ENCODE measurements around the gene FOXF2. TPM values are rescaled to one million over a fixed set of nuclear protein-coding genes. Genes with fewer than 3 reads are reported as not detected.

The FOXF2 gene
- total and polyA plus RNA-seq, 2 of the 13 experiments (the other 11 are each of a cell fraction or from before 2014, with no cell fraction given) = not detected

- no peak overlapping the region for H2AFZ ChIP-seq (ENCODE audit: low read length)
- H3K9me3 ChIP-seq (ENCODE audit: low read length) = no peaks in the 10 kb centered on the region
- no peaks in the 10 kb centered on the region for H3K79me2 ChIP-seq (ENCODE audit: insufficient read depth, low read length)
- intact Hi-C loops (cut with micrococcal nuclease; ENCODE audit: unreplicated experiment) (no loop called here), in situ Hi-C loops (cut with HindIII; ENCODE audit: extremely low pct_ligation_motif_present, low pct_unique_long_range_greater_than_20kb) (no loop called here)
- peaks cover 4% of the 10 kb centered on the region for H4K20me1 ChIP-seq (ENCODE audit: insufficient read depth, low read length)
- H3K4me3 ChIP-seq (replicated peaks in 1 of 3; ENCODE audit: insufficient read depth in 1 of 3, low read depth in 2 of 3, low read length in 3 of 3) = peak overlapping the region in 2 of 3 experiments; percentile 8 to 59; a peak in 1 of 6 replicates
- DNase-seq (ENCODE audit: low spot score) = no peak
- peaks cover 47 to 93% of the 10 kb centered on the region in 2 experiments for H3K27me3 ChIP-seq (ENCODE audit: control insufficient read depth in 1 of 2, insufficient read depth in 2 of 2, low read length in 2 of 2)
- FAIRE-seq = no peak
- no peak overlapping the region for H3K9ac ChIP-seq (ENCODE audit: insufficient read depth, low read depth, low read length)
- peak overlapping the region; percentile 55 for H3K4me2 ChIP-seq (ENCODE audit: low read depth, low read length)
- no peaks in the 10 kb centered on the region for H3K36me3 ChIP-seq (replicated peaks in 1 of 2; ENCODE audit: control insufficient read depth in 1 of 2, insufficient read depth in 2 of 2, low read length in 2 of 2)
- TF ChIP-seq ZNF768 (CRISPR knock-in tag; IDR thresholded peaks at IDR 0.05) (0 out of 2 replicates have a peak, but pooled peaks have one; percentile 36), EZH2 (conservative IDR thresholded peaks at IDR 0.05; ENCODE audit: low read depth, low read length) (peak; percentile 100), TAF1 (CRISPR knock-in tag; IDR thresholded peaks at IDR 0.05) (no peak), MTF2 (CRISPR knock-in tag; IDR thresholded peaks at IDR 0.05; ENCODE audit: borderline replicate concordance) (0 out of 2 replicates have a peak, but pooled peaks have one; percentile 64), REST (IDR thresholded peaks at IDR 0.05; ENCODE audit: borderline replicate concordance in 1 of 2, low read depth in 1 of 2, low read length in 2 of 2) (no peak), TARDBP (CRISPR knock-in tag; IDR thresholded peaks at IDR 0.05) (no peak), HNRNPLL (IDR thresholded peaks at IDR 0.05; ENCODE audit: low read depth, low read length, poor library complexity, severe bottlenecking) (peak; percentile 24), GABPB1 (CRISPR knock-in tag; IDR thresholded peaks at IDR 0.05) (peak; percentile 6; the same call in 1 of the 2 replicates), HNRNPL (IDR thresholded peaks at IDR 0.05; ENCODE audit: low read depth, low read length) (no peak)
- TF ChIP-seq, protein P1, sequence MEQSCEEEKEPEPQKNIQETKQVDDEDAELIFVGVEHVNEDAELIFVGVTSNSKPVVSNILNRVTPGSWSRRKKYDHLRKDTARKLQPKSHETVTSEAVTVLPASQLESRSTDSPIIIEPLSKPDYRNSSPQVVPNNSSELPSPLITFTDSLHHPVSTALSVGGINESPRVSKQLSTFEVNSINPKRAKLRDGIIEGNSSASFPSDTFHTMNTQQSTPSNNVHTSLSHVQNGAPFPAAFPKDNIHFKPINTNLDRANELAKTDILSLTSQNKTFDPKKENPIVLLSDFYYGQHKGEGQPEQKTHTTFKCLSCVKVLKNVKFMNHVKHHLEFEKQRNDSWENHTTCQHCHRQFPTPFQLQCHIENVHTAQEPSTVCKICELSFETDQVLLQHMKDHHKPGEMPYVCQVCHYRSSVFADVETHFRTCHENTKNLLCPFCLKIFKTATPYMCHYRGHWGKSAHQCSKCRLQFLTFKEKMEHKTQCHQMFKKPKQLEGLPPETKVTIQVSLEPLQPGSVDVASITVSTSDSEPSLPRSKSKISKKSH (CRISPR knock-in tag; IDR thresholded peaks at IDR 0.05; ENCODE audit: borderline replicate concordance) = peak; percentile 34; the same call in 1 of the 2 replicates
- TF ChIP-seq, protein P2, sequence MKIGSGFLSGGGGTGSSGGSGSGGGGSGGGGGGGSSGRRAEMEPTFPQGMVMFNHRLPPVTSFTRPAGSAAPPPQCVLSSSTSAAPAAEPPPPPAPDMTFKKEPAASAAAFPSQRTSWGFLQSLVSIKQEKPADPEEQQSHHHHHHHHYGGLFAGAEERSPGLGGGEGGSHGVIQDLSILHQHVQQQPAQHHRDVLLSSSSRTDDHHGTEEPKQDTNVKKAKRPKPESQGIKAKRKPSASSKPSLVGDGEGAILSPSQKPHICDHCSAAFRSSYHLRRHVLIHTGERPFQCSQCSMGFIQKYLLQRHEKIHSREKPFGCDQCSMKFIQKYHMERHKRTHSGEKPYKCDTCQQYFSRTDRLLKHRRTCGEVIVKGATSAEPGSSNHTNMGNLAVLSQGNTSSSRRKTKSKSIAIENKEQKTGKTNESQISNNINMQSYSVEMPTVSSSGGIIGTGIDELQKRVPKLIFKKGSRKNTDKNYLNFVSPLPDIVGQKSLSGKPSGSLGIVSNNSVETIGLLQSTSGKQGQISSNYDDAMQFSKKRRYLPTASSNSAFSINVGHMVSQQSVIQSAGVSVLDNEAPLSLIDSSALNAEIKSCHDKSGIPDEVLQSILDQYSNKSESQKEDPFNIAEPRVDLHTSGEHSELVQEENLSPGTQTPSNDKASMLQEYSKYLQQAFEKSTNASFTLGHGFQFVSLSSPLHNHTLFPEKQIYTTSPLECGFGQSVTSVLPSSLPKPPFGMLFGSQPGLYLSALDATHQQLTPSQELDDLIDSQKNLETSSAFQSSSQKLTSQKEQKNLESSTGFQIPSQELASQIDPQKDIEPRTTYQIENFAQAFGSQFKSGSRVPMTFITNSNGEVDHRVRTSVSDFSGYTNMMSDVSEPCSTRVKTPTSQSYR (CRISPR knock-in tag; IDR thresholded peaks at IDR 0.05; ENCODE audit: borderline replicate concordance) = no peak
- POLR2A ChIA-PET = no interaction called here
- 7% methylated on average over 36 of the region's 36 CpGs for WGBS (ENCODE audit: low lambda C conversion rate)
- no peak for ATAC-seq
- no peak overlapping the region for H3K27ac ChIP-seq (ENCODE audit: extremely low read length, insufficient read depth, low read length)
- CTCF ChIA-PET (ENCODE audit: low intra/inter-chr PET ratio, low total read pairs) = no interaction called here
- no TSS peak for BruUV-seq (replicated peaks)
- peaks cover 10% of the 10 kb centered on the region; the same call in 1 of the 2 replicates for H3K4me1 ChIP-seq (ENCODE audit: insufficient read depth, low read length)
Observed at GRCh38 chr6:1388630-1389368, 577 bp upstream of the FOXF2 start.

All from HepG2 (cell line).